H1 (cell line): ENCODE results near the gene TDRD12. TPM values are rescaled to one million over a fixed set of nuclear protein-coding genes. Genes with fewer than 3 reads are reported as not detected.

Experiments
- BCL11A ChIP-seq, 2 experiments: IDR thresholded peaks; one replicate each; pipeline ENCODE4 v1.6.1; 2011; ENCODE audit warnings: low read depth in 2 of 2, low read length in 2 of 2, mild to moderate bottlenecking in 2 of 2
- CTCF ChIP-seq, 3 experiments: IDR thresholded peaks; 1 replicate in 2 of 3; 2 replicates in 1 of 3; pipeline versions ENCODE4 v1.5.1 to v1.6.1; 2011; ENCODE audit warnings: low read length in 3 of 3, mild to moderate bottlenecking in 3 of 3, inconsistent platforms in 2 of 3, low read depth in 1 of 3, moderate library complexity in 1 of 3; ENCODE audit not compliant: insufficient read depth in 1 of 3; ENCODE audit errors: control extremely low read depth in 1 of 3
- EGR1 ChIP-seq: IDR thresholded peaks from 2 replicates; pipeline ENCODE4 v1.6.1; 2011; ENCODE audit warnings: low read depth, low read length, borderline replicate concordance
- GABPA ChIP-seq: IDR thresholded peaks from 2 replicates; pipeline ENCODE4 v1.6.1; 2011; ENCODE audit warnings: mild to moderate bottlenecking, low read length, moderate library complexity, borderline replicate concordance; ENCODE audit not compliant: insufficient read depth
- KDM5A ChIP-seq: fragments of 200-600 bp; IDR thresholded peaks from 2 replicates; pipeline ENCODE4 v1.7.1; 2012; ENCODE audit warnings: mild to moderate bottlenecking, low read length, inconsistent platforms, mixed read lengths
- MAX ChIP-seq: IDR thresholded peaks from 2 replicates; pipeline ENCODE4 v1.6.1; 2012; ENCODE audit warnings: inconsistent platforms
- RFX5 ChIP-seq: IDR thresholded peaks from 2 replicates; pipeline ENCODE4 v1.6.1; 2011; ENCODE audit warnings: low read depth, low read length, improper control_type of control experiment, borderline replicate concordance
- SRF ChIP-seq: IDR thresholded peaks from 2 replicates; pipeline ENCODE4 v1.6.1; 2011; ENCODE audit warnings: mild to moderate bottlenecking, low read depth, low read length, moderate library complexity
- TEAD4 ChIP-seq: IDR thresholded peaks from 2 replicates; pipeline ENCODE4 v1.6.1; 2012; ENCODE audit warnings: low read depth, low read length, inconsistent platforms, mixed read lengths
- polyA plus RNA-seq, 7 experiments: library from polyadenylated mRNA; depleted of rRNA in 3 of 7; stranded (reverse) in 5 of 7; unstranded in 2 of 7; fragments of >200 nt in 5 of 7; fragments of 200-250 nt in 2 of 7; gene quantifications; 1 replicate in 5 of 7; 2 replicates in 1 of 7; 4 replicates in 1 of 7; pipeline versions ENCODE4 v1.2.1 to v1.2.3, GENCODE V29; 2011 to 2013; ENCODE audit warnings: missing spikeins in 2 of 7, mixed read lengths in 2 of 7
- total RNA-seq: library from RNA; stranded (reverse); fragmentation: NEBNext Ultra II Directional; extraction: Animal tissue kit (Norgen Biotek cat#: 25700); gene quantifications from 2 replicates; pipeline ENCODE4 v1.2.1, GENCODE V29; 2021

Gene TDRD12
- total and polyA plus RNA-seq, 2 of the 8 experiments (the other 6 are each of a cell fraction or from before 2014, with no cell fraction given): 0.39 to 0.88 TPM

- TF ChIP-seq RFX5 (no peak), BCL11A (IDR thresholded peaks at IDR 0.05; ENCODE audit: low read depth in 2 of 2, low read length in 2 of 2) (no peak), KDM5A (no peak), CTCF (IDR thresholded peaks at IDR 0.05; ENCODE audit: control extremely low read depth in 1 of 3, insufficient read depth in 1 of 3, low read depth in 1 of 3, low read length in 3 of 3) (no peak), EGR1 (no peak), GABPA (no peak), MAX (no peak), SRF (no peak), TEAD4 (no peak)
Measured at GRCh38 chr19:32824191-32824751, 104.7 kb downstream of the TDRD12 start (continued).
